ENCODE results near the gene RNF217.

GRCh38 chr6:124970763-124971162, 8.5 kb downstream of the RNF217 start:
- TF ChIP-seq, protein P1, sequence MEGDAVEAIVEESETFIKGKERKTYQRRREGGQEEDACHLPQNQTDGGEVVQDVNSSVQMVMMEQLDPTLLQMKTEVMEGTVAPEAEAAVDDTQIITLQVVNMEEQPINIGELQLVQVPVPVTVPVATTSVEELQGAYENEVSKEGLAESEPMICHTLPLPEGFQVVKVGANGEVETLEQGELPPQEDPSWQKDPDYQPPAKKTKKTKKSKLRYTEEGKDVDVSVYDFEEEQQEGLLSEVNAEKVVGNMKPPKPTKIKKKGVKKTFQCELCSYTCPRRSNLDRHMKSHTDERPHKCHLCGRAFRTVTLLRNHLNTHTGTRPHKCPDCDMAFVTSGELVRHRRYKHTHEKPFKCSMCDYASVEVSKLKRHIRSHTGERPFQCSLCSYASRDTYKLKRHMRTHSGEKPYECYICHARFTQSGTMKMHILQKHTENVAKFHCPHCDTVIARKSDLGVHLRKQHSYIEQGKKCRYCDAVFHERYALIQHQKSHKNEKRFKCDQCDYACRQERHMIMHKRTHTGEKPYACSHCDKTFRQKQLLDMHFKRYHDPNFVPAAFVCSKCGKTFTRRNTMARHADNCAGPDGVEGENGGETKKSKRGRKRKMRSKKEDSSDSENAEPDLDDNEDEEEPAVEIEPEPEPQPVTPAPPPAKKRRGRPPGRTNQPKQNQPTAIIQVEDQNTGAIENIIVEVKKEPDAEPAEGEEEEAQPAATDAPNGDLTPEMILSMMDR (IDR thresholded peaks at IDR 0.05; ENCODE audit: insufficient read depth, low read length): no peak
- TF ChIP-seq SPI1 (IDR thresholded peaks at IDR 0.05; ENCODE audit: borderline replicate concordance, low read depth): no peak
- TF ChIP-seq, protein P2, sequence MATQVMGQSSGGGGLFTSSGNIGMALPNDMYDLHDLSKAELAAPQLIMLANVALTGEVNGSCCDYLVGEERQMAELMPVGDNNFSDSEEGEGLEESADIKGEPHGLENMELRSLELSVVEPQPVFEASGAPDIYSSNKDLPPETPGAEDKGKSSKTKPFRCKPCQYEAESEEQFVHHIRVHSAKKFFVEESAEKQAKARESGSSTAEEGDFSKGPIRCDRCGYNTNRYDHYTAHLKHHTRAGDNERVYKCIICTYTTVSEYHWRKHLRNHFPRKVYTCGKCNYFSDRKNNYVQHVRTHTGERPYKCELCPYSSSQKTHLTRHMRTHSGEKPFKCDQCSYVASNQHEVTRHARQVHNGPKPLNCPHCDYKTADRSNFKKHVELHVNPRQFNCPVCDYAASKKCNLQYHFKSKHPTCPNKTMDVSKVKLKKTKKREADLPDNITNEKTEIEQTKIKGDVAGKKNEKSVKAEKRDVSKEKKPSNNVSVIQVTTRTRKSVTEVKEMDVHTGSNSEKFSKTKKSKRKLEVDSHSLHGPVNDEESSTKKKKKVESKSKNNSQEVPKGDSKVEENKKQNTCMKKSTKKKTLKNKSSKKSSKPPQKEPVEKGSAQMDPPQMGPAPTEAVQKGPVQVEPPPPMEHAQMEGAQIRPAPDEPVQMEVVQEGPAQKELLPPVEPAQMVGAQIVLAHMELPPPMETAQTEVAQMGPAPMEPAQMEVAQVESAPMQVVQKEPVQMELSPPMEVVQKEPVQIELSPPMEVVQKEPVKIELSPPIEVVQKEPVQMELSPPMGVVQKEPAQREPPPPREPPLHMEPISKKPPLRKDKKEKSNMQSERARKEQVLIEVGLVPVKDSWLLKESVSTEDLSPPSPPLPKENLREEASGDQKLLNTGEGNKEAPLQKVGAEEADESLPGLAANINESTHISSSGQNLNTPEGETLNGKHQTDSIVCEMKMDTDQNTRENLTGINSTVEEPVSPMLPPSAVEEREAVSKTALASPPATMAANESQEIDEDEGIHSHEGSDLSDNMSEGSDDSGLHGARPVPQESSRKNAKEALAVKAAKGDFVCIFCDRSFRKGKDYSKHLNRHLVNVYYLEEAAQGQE (IDR thresholded peaks at IDR 0.05; ENCODE audit: insufficient replicate concordance, low read depth): no peak
